ENCODE data around the gene RPS10. TPM values are rescaled to one million over a fixed set of nuclear protein-coding genes. Genes with fewer than 3 reads are reported as not detected.

The RPS10 gene
- total RNA-seq, 4 donors from 2014 or later = 983 to 4,649 (median 2,673) TPM

DNA sequence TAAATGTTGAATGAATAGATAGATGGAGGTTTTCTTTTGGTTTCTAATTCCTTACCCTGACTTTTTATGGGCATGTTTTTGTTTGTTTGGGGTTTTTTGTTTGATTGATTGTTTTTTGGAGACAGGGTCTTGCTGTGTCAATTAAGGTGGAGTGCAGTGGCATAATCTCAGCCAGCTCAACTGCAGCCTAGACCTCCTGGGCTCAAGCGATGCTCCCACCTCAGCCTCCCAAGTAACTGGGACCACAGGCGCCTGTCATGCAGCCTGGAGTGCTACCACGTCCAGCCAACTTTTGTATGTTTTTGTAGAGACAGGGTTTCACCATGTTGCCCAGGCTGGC is 31.9 kb downstream of the RPS10 start:
- peaks cover 10 to 44% (median 24%) of the 10 kb centered on the region in 3 donors for H3K4me1 ChIP-seq
- intact Hi-C loops (cut with DNase I) = no loop called here
- no peak for DNase-seq
- H3K4me3 ChIP-seq = no peak overlapping the region
- peaks cover 0 to 4% (median 0%) of the 10 kb centered on the region in 3 donors for H3K9me3 ChIP-seq
- WGBS, 2 donors = 91 to 94% methylated on average over 3 of the region's 3 CpGs
- H3K27ac ChIP-seq = peak overlapping the region in 1 of 4 donors; percentile 90
- TF ChIP-seq POLR2A (IDR thresholded peaks at IDR 0.05) = no peak
- H3K36me3 ChIP-seq = no peaks in the 10 kb centered on the region
- no peaks in the 10 kb centered on the region for H3K27me3 ChIP-seq

DNA sequence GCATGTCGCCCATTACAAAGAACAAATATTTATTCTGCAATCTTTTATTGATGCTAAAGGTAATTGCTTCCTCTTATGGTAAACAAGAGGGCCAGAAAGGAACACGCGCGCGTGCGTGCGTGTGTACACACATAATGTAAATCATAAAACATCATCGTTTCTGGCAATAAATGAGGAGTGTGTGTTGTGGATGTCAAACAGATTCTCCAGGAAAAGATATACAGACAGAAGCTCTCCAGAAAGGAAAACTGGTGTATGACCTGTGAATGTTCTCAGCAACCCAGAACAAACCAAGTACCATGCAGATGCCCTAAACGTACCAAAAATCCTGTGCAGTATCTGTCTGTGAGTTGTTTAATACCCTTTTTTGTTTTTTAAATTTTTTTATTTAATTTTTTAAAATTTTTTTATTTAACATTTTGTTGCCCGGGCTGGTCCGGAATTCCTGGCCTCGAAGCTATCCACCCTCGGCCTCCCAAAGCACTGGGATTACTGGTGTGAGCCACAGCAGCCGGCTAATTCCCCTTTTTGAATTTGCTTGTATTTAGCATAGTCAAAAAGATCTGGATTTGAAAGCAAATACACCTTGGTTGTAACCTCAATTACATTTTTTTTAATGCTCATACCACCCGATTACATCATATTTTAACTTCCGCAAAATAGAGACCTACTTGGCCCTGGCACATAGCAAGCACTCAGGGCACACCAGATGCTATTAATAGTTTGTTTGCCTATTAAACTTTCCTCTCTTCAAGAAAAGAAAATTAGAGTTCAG is 32.5 kb downstream of the RPS10 start:
- H3K4me3 ChIP-seq = peak overlapping the region; percentile 55 to 98 (median 86)
- H3K36me3 ChIP-seq = no peaks in the 10 kb centered on the region
- no peaks in the 10 kb centered on the region for H3K27me3 ChIP-seq
- H3K27ac ChIP-seq = peak overlapping the region; percentile 90 to 98 (median 96)
- 33 to 43% methylated on average over 16 of the region's 16 CpGs for WGBS, 2 donors
- intact Hi-C loops (cut with DNase I) = no loop called here
- TF ChIP-seq POLR2A (IDR thresholded peaks at IDR 0.05) = no peak
- TF ChIP-seq, protein P1, sequence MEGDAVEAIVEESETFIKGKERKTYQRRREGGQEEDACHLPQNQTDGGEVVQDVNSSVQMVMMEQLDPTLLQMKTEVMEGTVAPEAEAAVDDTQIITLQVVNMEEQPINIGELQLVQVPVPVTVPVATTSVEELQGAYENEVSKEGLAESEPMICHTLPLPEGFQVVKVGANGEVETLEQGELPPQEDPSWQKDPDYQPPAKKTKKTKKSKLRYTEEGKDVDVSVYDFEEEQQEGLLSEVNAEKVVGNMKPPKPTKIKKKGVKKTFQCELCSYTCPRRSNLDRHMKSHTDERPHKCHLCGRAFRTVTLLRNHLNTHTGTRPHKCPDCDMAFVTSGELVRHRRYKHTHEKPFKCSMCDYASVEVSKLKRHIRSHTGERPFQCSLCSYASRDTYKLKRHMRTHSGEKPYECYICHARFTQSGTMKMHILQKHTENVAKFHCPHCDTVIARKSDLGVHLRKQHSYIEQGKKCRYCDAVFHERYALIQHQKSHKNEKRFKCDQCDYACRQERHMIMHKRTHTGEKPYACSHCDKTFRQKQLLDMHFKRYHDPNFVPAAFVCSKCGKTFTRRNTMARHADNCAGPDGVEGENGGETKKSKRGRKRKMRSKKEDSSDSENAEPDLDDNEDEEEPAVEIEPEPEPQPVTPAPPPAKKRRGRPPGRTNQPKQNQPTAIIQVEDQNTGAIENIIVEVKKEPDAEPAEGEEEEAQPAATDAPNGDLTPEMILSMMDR (IDR thresholded peaks at IDR 0.05) = no peak
- H3K4me1 ChIP-seq = peaks cover 10 to 50% (median 24%) of the 10 kb centered on the region in 3 donors
- DNase-seq = no peak
- peaks cover 0 to 4% (median 0%) of the 10 kb centered on the region in 3 donors for H3K9me3 ChIP-seq

DNA sequence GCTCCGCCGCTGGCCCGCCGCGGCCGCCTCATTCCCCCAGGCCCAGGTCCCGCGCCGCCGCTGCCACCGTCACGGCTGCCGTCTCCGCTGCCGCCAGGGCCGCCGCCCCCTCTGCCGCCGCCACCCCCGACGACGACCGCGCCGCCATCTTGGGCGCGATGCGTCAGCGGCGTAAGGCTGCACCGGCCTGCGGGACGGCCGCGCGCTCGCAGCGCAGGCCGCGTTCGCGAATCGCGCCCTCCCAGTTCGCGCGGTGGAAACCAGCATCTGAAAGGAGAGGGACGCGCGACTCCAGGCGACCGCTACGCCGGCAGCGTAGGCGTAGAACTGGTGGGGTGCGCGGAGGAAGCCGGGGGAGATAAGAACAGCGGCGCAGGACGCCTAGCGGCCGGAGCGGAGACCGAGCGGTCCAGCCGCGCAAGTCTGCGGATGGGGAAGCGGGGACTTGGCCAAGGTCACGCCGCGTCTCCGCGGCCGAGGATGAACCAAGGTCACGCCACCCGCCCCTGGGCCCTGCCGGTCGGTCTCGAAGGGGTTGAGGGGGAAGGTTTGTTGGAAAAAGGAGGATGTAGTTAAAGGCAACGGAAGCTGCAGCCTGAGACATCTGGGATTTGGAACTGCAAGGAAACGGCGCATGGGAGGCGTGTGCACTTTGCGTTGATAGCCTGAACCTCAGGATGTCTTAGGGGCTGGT is 33.2 kb downstream of the RPS10 start, which contains the start of gene NUDT3:
NUDT3 (minus strand) TSS at position 173 of the 694 bp plus-strand sequence. CDS start 307 bp downstream, outside the sequence.
- Histone ChIP-seq H3K27me3 (no peaks in the 10 kb centered on the region), H3K4me3 (peak within 1 kb of the TSS; percentile 55 to 98 (median 86)), H3K9me3 (peaks cover 0 to 4% (median 0%) of the 10 kb centered on the region in 3 donors), H3K36me3 (no peaks in the 10 kb centered on the region), H3K4me1 (peaks cover 10 to 57% (median 24%) of the 10 kb centered on the region in 3 donors), H3K27ac (peak within 1 kb of the TSS; percentile 90 to 98 (median 96))
- 0 to 5% methylated on average over 3 to 15 of the region's 87 CpGs for WGBS, 2 donors
- DNase-seq = peak; percentile 70
- intact Hi-C loops (cut with DNase I) = no loop called here
- TF ChIP-seq, protein P1 (IDR thresholded peaks at IDR 0.05) = peak; percentile 70 to 92 (median 86)
- peak in 2 of 4 donors; percentile 73 to 84 for TF ChIP-seq POLR2A (IDR thresholded peaks at IDR 0.05)

DNA sequence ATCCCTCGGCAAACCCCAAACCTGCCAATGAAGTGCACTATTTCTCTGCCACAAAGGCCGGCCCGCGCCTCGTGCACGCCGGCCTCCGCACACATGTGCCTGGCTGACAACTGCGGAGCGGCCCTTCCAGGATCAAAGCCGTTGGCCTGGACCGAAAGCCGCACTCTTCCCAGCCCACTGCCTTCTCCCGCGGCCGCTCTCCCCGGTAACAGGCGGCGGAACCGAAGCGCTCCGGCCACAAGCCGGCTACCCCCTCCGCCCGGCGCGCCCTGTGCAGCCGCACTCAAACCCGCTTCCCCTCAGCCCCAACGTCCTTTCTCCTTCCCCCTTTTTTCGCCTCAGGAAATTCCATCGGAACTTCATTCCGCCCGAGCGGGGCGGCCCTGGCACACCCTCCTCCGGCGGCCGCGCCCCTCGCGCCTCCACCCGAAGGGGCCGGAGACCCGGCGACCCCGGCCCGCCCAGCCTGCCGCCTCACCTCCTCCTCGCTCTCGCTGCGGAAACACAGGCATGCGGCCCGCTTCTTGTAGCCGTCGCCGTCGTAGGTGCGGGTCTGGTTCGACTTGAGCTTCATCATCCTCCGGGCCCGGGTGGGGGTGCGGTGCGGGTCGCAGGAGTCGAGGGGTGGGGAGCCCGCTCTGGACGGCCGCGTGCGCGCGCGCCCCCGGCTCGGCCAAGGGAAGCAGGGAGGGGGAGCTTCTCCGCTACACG is 33.9 kb downstream of the RPS10 start:
- Histone ChIP-seq H3K9me3 (peaks cover 0 to 4% (median 0%) of the 10 kb centered on the region in 3 donors), H3K4me1 (peaks cover 10 to 63% (median 24%) of the 10 kb centered on the region in 3 donors), H3K27ac (peak overlapping the region; percentile 90 to 98 (median 96)), H3K4me3 (peak overlapping the region; percentile 55 to 98 (median 86)), H3K27me3 (no peaks in the 10 kb centered on the region), H3K36me3 (no peaks in the 10 kb centered on the region)
- intact Hi-C loops (cut with DNase I) = no loop called here
- no peak for TF ChIP-seq POLR2A (IDR thresholded peaks at IDR 0.05)
- TF ChIP-seq, protein P1 (IDR thresholded peaks at IDR 0.05) = no peak
- WGBS, 2 donors = 0% methylated on average over 3 to 12 of the region's 78 CpGs
- DNase-seq = no peak

DNA sequence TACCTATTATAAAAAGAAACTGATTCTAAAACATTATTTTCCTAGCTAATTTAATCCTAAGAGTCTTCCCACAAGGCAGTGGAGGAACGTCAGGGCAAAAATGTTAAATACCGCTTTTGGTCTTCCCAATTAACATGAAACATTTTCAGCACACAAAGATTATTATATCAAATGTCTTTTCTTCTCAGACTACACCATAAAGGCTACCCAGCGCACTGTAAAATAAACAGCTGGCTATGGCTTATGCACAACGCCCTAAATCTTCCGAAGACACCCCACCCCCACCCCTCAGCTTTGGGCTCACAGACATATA is 34.4 kb downstream of the RPS10 start:
- peaks cover 14 to 68% (median 24%) of the 10 kb centered on the region in 3 donors for H3K4me1 ChIP-seq
- H3K9me3 ChIP-seq = peaks cover 0 to under 1% (median 0%) of the 10 kb centered on the region in 3 donors
- H3K36me3 ChIP-seq = no peaks in the 10 kb centered on the region
- peak overlapping the region; percentile 90 to 98 (median 96) for H3K27ac ChIP-seq
- H3K27me3 ChIP-seq = no peaks in the 10 kb centered on the region
- intact Hi-C loops (cut with DNase I) = no loop called here
- peak overlapping the region; percentile 55 to 98 (median 86) for H3K4me3 ChIP-seq
- 1 to 2% methylated on average over 3 to 5 of the region's 5 CpGs for WGBS, 2 donors
- TF ChIP-seq POLR2A (IDR thresholded peaks at IDR 0.05) = no peak
- TF ChIP-seq, protein P1 (IDR thresholded peaks at IDR 0.05) = no peak
- DNase-seq = no peak
